Lung (tissue), 16 donors: ENCODE data around the gene HTR2B. TPM values are rescaled to one million over a fixed set of nuclear protein-coding genes. Genes with fewer than 3 reads are reported as not detected.

Source experiments
- ATAC-seq: fragments of 200-7000 bp; cut with Tn5 transposase; one replicate; pipeline ENCODE4 v1.9.1; 2020; ENCODE audit warnings: moderate number of reproducible peaks; ENCODE audit not compliant: insufficient read depth, low FRiP score
- DNase-seq, 3 donors: peaks; one replicate each; pipeline ENCODE4 v3.0.0-alpha.2; 2013 to 2017
- H3K27ac ChIP-seq, 2 donors: one replicate each; pipeline ENCODE4 v1.5.1; 2013; ENCODE audit warnings: mild to moderate bottlenecking in 2 of 2, moderate library complexity in 2 of 2, control low read depth in 1 of 2, inconsistent platforms in 1 of 2, low read depth in 1 of 2, low read length in 1 of 2
- H3K27me3 ChIP-seq, 3 donors: one replicate each; pipeline ENCODE4 v1.5.1; 2013; ENCODE audit warnings: low read length in 2 of 3; ENCODE audit not compliant: control insufficient read depth in 3 of 3, insufficient read depth in 3 of 3
- H3K36me3 ChIP-seq, 4 donors: one replicate each; pipeline ENCODE4 v1.5.1; 2013; ENCODE audit warnings: low read length in 4 of 4, mild to moderate bottlenecking in 1 of 4, moderate library complexity in 1 of 4; ENCODE audit not compliant: control insufficient read depth in 4 of 4, insufficient read depth in 4 of 4
- H3K4me1 ChIP-seq, 5 donors: one replicate each; pipeline ENCODE4 v1.5.1; 2013; ENCODE audit warnings: low read length in 5 of 5, mild to moderate bottlenecking in 2 of 5, moderate library complexity in 1 of 5; ENCODE audit not compliant: control insufficient read depth in 5 of 5, insufficient read depth in 5 of 5
- H3K4me3 ChIP-seq: one replicate; pipeline ENCODE4 v1.5.1; 2013; ENCODE audit warnings: mild to moderate bottlenecking, control low read depth, moderate library complexity
- H3K9ac ChIP-seq, 2 donors: one replicate each; pipeline ENCODE4 v1.5.1; 2013; ENCODE audit warnings: low read length in 2 of 2, control low read depth in 1 of 2; ENCODE audit not compliant: insufficient read depth in 1 of 2
- H3K9me3 ChIP-seq, 4 donors: one replicate each; pipeline ENCODE4 v1.5.1; 2013; ENCODE audit warnings: low read length in 3 of 4, mild to moderate bottlenecking in 1 of 4, moderate library complexity in 1 of 4; ENCODE audit not compliant: control insufficient read depth in 4 of 4, insufficient read depth in 3 of 4
- WGBS, 2 donors: extraction: QIAGEN DNeasy Blood & Tissue Kit; methylation state at CpG; one replicate each; pipeline ENCODE4 v1.1.7; 2013; 5-methylcytosine and 5-hydroxymethylcytosine counted together
- long read RNA-seq, 5 donors: transcript quantifications; one replicate each; lab custom pipeline, GENCODE V29; 2026
- polyA plus RNA-seq, 2 donors: library from polyadenylated mRNA; stranded (reverse); fragments of 200-250 nt; gene quantifications; one replicate each; pipeline ENCODE4 v1.2.1, GENCODE V29; 2013
- total RNA-seq, 2 donors: library from RNA; depleted of rRNA in 1 of 2; stranded (reverse); fragments of >200 nt in 1 of 2; gene quantifications; one replicate each; pipeline ENCODE4 v1.2.1, GENCODE V29; 2014 to 2021
- TF ChIP-seq, protein P1 (sequence below): IDR thresholded peaks from 2 replicates; pipeline ENCODE4 v1.5.1; 2012; ENCODE audit warnings: mild to moderate bottlenecking; ENCODE audit errors: control extremely low read depth, extremely low read depth
- donor health status: control.
- donor health status: control.
- donor health status: Bipolar disorder and iron deficiency.
- donor health status: healthy.
- donor health status: DM: yes; HTN: yes; CAD: no.

Gene HTR2B
- total RNA-seq (under 1 TPM; 0.09 to 0.31 TPM), polyA plus RNA-seq (under 1 TPM; 0.09 to 0.24 TPM)
- long read RNA-seq, donor 1, result 0 reads
- long read RNA-seq, donor 2, result 0 reads
- long read RNA-seq, donor 3, result 0 reads
- long read RNA-seq, donor 4, partial matches to known transcripts, result 115 of 115 reads
- long read RNA-seq, donor 4, other reads (novel, unspliced or antisense), result 0 of 115 reads
- long read RNA-seq, donor 5, result 0 reads

DNA sequence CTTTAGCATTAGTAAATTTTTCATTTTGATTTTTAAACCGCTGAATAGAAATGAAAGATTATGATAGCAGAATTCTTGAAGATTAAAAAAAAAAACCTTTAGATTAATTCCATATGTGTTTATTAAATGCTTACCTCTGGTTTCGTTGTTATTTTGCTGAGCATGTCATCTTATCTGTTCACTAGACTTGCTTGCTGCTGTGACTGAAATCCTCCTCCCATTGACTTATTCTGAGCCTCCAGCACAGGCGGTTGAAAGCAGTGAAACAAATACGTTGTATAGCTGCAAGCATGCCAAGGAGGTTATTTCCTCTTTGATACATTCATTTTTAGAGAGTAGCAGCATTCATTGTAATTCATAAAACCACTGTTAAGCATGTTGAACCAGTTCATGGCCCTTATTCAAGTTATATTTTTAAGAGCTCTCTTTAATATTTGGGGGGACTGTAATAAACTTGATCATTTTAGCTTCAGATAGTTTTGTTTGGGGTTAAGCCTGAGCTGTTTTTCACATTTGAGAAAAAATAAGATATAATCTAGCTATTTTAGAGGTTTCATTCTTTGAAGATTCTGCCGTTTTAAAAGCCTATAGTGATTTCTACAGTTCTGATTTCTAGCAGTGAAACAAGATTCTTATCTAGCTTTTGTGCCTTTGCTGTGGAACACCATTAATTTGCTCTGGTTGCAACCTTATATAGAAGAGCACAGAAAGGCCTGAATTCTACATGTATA, at the start of gene HTR2B:
Gene HTR2B, minus strand, starts transcription at position 205 of the 731 bp plus-strand sequence. CDS start 1,278 bp downstream, outside the sequence.
- ATAC-seq, result no peak
- peak in 2 of 3 donors; percentile 61 to 73 for DNase-seq
- no peaks in the 10 kb centered on the region for H3K36me3 ChIP-seq
- no peaks in the 10 kb centered on the region for H3K9me3 ChIP-seq
- peak within 1 kb of the TSS in 1 of 2 donors; percentile 83 for H3K9ac ChIP-seq
- H3K27ac ChIP-seq, result peak within 1 kb of the TSS in 1 of 2 donors; percentile 40
- H3K4me3 ChIP-seq, result no peak within 1 kb of the TSS
- WGBS, 2 donors, result 56 to 64% methylated on average over 5 of the region's 5 CpGs
- peaks cover 0 to 30% (median 6%) of the 10 kb centered on the region in 5 donors for H3K4me1 ChIP-seq
- TF ChIP-seq, protein P1, sequence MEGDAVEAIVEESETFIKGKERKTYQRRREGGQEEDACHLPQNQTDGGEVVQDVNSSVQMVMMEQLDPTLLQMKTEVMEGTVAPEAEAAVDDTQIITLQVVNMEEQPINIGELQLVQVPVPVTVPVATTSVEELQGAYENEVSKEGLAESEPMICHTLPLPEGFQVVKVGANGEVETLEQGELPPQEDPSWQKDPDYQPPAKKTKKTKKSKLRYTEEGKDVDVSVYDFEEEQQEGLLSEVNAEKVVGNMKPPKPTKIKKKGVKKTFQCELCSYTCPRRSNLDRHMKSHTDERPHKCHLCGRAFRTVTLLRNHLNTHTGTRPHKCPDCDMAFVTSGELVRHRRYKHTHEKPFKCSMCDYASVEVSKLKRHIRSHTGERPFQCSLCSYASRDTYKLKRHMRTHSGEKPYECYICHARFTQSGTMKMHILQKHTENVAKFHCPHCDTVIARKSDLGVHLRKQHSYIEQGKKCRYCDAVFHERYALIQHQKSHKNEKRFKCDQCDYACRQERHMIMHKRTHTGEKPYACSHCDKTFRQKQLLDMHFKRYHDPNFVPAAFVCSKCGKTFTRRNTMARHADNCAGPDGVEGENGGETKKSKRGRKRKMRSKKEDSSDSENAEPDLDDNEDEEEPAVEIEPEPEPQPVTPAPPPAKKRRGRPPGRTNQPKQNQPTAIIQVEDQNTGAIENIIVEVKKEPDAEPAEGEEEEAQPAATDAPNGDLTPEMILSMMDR, result no peak
- H3K27me3 ChIP-seq, result no peaks in the 10 kb centered on the region

DNA sequence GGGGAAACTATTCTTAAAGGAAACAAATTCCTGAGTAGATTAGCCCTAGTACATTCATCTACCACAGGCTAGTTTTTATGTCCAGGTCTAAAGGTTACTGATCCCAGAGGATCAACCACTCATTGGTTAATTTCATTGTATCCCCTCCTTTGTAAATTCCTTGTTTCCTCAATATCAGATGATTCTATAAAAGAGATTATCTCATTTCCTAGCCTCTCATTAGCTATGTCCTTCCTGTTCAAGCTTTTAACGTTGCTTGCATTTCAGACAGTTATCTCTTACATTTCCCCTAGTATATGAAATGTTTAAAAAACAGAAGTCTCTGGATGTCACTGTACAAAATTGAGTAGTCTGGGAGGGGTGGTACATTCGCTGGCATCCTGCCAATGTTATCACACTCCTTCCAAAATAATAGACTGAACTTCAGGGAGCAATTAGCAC, 49.4 kb upstream of the HTR2B start:
- ATAC-seq (no peak), DNase-seq (no peak)
- H3K4me1 ChIP-seq, result peaks cover 0 to 10% (median 0%) of the 10 kb centered on the region in 5 donors
- H3K36me3 ChIP-seq, result peaks cover 7 to 19% (median 18%) of the 10 kb centered on the region in 4 donors
- H3K27me3 ChIP-seq, result peaks cover 0 to 2% (median 0%) of the 10 kb centered on the region in 3 donors
- TF ChIP-seq, protein P1, result no peak
- WGBS, 2 donors, result 28 to 41% methylated on average over 2 of the region's 2 CpGs
- H3K9ac ChIP-seq, result no peak overlapping the region
- H3K27ac ChIP-seq, result no peak overlapping the region
- H3K4me3 ChIP-seq, result no peak overlapping the region
- no peaks in the 10 kb centered on the region for H3K9me3 ChIP-seq

DNA sequence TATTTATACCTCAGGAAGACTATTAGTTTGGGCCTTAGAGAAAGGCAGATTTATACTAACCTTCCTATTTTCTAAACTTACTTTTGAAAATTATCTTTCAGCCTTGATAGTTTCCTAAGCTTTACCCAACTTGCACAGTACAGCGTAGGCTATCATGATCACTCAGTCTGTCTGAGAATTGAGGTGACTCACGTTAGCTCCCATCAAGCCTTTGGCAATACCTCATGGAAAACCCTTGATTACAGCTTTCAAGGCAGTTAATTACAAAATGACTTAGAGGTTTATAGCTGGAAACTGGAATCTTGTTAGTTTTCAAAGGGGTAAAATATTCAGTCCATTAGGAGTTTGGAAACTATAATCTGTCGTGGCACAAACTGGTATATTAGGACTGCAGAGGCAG, 47.2 kb upstream of the HTR2B start:
- peaks cover 0 to 11% (median 0%) of the 10 kb centered on the region in 5 donors for H3K4me1 ChIP-seq
- peaks cover 13 to 23% (median 23%) of the 10 kb centered on the region in 4 donors for H3K36me3 ChIP-seq
- TF ChIP-seq, protein P1, result no peak
- 70 to 94% methylated on average over 3 of the region's 3 CpGs for WGBS, 2 donors
- no peaks in the 10 kb centered on the region for H3K9me3 ChIP-seq
- no peak overlapping the region for H3K4me3 ChIP-seq
- H3K9ac ChIP-seq, result no peak overlapping the region
- H3K27ac ChIP-seq, result no peak overlapping the region
- no peak for DNase-seq
- ATAC-seq, result no peak
- no peaks in the 10 kb centered on the region for H3K27me3 ChIP-seq
